ENCODE measurements around the gene SLX4IP.

SLX4IP gene

GRCh38 chr20:10521068-10521831, 86.1 kb downstream of the SLX4IP start:
- DNase-seq (ENCODE audit: low read depth in 2 of 2): no peak

- no peak for DNase-seq (ENCODE audit: low read depth in 2 of 2)
Measured at GRCh38 chr20:10521836-10522235, 86.7 kb downstream of the SLX4IP start.

GRCh38 chr20:10522328-10522727, 87.2 kb downstream of the SLX4IP start:
- DNase-seq (ENCODE audit: low read depth in 2 of 2): no peak

DNA sequence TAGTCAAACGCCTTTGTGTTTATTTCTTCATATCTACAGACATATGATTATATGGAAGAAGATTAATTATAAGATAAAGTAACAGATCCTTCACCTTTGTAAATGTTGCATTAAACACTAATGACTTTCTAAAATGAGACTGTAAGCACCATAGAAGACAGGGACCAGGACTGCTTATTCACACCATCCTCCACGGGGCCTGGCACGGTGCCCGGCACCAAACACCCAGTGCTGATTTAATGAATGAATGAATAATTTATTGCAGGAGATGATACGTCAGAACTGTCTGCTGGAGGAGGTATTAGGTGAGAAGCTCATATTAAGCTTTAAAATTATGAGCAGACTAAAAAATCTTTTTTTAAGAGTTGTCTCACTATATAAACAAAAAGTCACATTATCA, 88.3 kb downstream of the SLX4IP start:
- DNase-seq (ENCODE audit: low read depth in 2 of 2): no peak

- no peak for DNase-seq (ENCODE audit: low read depth in 2 of 2)
Measured at GRCh38 chr20:10524034-10524476, 89.0 kb downstream of the SLX4IP start.

DNA sequence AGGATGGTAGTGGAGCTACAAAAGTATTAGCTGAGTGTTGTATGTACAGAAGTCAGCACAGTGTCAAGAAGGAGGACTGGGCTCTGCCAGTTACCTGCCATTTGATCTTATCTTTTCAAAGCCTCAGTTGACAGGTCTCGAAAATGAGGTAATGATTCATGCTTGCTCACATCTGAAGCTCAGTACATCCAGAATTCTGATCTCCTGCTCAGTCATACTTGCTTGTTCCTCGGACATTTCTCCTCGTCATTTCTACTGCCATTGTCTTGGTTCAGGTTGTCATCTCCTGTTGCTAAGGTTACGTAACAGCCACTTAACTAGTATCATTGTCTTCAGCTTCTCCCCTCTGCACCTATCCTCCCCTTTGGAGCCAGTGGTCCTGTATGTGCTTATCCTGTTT, 89.5 kb downstream of the SLX4IP start:
- DNase-seq (ENCODE audit: low read depth in 2 of 2): no peak

- no peak for DNase-seq (ENCODE audit: low read depth in 2 of 2)
Measured at GRCh38 chr20:10527781-10528180, 92.7 kb downstream of the SLX4IP start.

DNA sequence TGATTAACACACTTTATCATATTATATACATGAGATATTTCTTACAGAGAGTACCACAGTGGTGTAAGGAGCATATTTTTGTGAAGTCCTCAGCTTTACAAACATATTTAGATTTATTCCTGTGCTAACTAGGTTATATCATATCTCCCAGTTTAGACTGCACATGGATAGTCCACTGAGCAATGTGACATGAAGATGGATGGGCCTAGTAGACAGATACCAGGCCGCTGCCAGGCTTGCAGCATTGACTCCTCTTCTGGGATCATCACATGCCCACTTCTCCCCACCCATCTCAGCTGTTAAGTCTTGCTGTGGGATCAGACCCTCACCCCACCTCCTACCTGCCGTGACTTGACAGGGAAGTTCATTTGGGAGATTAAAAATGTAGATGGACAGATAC, 95.8 kb downstream of the SLX4IP start:
- DNase-seq (ENCODE audit: low read depth in 2 of 2): no peak

GRCh38 chr20:10531848-10532247, 96.7 kb downstream of the SLX4IP start:
- no peak for DNase-seq (ENCODE audit: low read depth in 2 of 2)

DNA sequence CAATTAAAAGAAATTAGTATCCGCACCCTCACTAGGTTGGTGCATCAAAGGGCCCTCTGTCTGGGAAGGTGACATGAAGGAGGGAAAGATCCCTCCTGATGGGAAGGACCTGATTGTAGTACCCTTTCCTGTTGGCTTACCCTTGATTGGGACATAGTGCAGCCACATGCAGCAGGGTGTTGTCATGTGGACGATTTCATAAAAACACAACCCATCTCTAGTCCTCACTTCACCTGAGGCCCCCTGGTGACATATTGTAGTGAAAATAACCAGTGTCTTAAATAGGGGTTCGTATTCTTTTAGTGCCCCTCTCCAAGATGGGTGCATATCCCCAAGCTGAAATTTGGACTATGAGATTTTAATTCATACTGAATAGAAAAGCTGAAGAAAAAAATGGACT, 97.3 kb downstream of the SLX4IP start:
- DNase-seq (ENCODE audit: low read depth in 2 of 2): no peak

DNA sequence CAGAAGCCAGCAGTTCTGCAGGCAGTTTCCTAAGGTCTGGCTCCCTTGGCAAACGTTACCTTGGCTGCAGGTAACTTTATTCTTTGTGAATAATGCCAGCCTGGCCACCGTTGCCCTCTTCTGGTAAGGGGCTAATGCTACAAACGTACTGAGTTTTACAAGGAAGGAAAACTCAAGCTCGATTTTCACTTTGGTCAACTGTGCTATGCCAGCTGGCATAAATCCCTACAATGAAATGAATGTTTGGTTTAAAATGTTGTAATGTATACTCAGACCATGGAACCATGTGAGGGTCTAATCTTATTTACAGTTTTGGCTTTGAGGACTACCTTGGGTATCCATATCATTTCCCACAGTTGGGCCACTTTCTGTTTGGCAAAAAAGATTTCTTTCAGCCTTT, 101.4 kb downstream of the SLX4IP start:
- DNase-seq (ENCODE audit: low read depth in 2 of 2): no peak

DNA sequence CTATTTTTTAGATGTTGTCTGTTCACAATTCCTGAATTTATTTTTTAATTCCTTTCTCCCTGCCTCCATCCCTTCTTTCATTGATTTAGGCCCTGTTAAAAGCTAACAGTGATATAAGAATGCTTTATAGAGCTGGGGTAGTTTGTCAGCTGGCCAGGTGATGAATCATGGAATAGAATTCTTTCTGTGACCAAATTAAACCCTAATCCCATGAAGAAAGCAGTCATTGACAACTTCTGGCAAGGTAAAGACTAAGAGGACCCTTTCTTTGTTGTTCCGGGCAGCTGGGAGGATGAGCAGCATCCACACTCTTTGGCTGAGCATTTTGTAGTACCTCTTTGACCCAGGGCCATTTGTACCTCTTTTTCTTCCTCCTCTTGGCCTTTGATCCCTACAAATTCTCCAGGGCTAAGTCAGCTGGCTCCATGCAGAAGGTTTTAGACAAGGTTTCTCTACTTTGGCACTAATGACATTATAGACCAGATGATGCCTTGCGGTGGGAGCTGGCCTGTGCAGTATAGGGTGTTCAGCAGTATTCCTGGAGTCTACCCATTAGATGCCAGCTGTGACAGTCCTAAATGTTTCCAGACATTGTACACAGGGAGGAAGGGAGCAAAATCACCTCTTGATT, 102.9 kb downstream of the SLX4IP start:
- DNase-seq (ENCODE audit: low read depth in 2 of 2): no peak

GRCh38 chr20:10538768-10539167, 103.7 kb downstream of the SLX4IP start:
- DNase-seq (ENCODE audit: low read depth in 2 of 2): no peak

DNA sequence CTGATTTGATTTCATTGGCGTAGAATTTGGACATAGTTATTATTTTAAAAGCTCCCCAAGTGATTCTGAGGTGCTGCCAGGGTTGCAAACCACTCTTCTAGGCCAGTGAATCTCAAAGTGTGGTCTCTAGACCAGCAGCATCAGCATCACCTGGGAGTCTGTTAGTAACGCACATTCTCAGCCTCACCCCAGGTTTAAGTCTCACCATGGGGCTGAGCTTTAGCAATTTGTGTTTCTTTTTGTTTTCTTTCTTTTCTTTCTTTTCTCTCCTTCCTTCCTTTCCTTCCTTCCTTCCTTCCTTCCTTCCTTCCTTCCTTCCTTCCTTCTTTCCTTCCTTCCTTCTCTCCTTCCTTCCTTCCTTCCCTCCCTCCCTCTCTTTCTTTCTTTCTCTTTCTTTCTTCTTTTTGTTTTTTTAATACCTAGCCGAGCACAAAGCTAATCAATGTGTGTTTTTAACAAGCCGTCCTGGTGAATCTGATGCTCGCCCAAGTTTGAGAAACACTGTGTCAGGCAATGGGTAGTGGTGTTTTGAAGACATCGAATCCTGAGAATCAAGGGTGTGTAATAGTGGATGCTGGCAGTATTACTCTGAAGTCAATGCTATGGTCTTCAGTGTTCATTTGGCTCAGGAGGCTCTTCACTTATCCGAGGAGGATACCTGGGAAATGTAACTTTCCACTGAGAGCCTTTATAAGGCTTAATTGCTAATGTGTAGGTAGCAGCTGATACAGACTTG, 104.9 kb downstream of the SLX4IP start:
- no peak for DNase-seq (ENCODE audit: low read depth in 2 of 2)

DNA sequence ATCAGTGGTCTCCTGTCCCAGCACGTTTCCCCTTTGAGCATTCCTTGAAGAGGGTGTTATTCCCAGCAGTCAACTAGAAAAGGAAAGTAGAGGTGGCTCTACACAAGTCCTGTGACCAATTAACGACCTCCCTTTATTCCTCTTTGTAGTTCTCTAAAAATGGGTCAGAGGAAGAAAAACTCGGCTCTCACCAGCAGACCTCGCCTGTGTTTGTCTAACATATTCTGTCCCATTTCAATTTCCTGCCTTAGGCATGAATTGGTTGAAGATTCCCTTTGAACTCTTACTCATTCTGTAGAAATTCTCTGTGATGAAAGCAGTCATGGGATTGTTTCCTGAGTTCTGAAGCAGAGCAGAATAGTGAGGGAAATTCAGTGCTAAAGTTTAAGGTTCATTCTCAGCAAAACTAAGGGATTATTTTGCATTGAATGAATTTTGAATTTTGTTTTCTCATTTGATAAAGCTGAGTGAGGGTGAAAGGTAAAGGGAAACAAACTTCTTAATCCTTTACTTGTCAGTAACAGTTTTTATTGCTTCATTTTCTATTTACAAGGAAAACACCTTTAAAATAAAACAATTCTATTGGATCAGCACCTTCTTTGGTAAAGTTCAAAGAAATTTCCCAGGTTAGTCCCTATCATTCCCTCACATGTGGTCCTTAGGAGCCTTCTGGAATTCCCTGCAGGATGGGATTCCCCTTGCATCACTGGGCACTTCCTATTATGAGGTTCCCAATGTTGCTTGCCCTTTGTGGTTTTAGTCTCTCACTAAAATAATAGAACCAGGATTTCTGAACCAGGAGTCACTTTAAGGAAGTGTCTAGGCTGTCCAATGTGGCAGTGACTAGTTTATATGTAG, 105.8 kb downstream of the SLX4IP start:
- no peak for DNase-seq (ENCODE audit: low read depth in 2 of 2)

GRCh38 chr20:10541668-10542411, 106.7 kb downstream of the SLX4IP start:
- DNase-seq (ENCODE audit: low read depth in 2 of 2): no peak

- DNase-seq (ENCODE audit: low read depth in 2 of 2): no peak
Measured at GRCh38 chr20:10542442-10542841, 107.3 kb downstream of the SLX4IP start.

DNA sequence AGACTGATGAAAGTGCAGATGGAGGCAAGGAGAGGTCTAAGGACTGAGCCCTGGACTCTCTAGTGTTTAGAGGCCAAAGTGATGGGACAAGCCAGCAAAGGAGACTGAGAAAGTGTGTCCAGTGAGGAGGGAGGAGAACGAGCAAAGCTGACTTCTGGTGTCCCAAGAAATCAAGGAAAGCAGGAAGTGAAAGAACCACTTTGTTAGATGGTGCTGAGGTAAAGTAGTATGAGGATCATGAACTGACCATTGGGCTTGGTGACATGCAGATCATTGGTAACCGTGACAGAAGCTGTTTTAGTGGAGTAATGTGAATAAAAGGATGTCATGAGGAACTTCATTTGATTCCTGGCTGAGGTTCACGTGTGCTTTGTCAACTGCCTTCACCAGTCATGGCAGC, 108.4 kb downstream of the SLX4IP start:
- DNase-seq (ENCODE audit: low read depth in 2 of 2): no peak

GRCh38 chr20:10547276-10548114, 112.4 kb downstream of the SLX4IP start:
- DNase-seq (ENCODE audit: low read depth in 2 of 2): no peak

GRCh38 chr20:10549511-10549910, 114.4 kb downstream of the SLX4IP start:
- no peak for DNase-seq (ENCODE audit: low read depth in 2 of 2)

Data from stimulated activated CD8-positive, alpha-beta memory T cell treated with anti-CD3 and anti-CD28 coated beads, Interleukin-2, amount 100 ng/mL, for 1 hour (primary cell).